HTR-8/SVneo (cell line): ENCODE measurements around the gene OR52E8.

Source experiments
- DNase-seq: peaks from one replicate; pipeline ENCODE4 v3.0.0; 2011; ENCODE audit warnings: low spot score, mixed read lengths; ENCODE audit not compliant: insufficient read length
- FAIRE-seq: peaks from 2 replicates; lab custom pipeline; 2011; peaks lifted over from hg19 to GRCh38; lab: Jason Lieb, UNC

OR52E8 gene

DNA sequence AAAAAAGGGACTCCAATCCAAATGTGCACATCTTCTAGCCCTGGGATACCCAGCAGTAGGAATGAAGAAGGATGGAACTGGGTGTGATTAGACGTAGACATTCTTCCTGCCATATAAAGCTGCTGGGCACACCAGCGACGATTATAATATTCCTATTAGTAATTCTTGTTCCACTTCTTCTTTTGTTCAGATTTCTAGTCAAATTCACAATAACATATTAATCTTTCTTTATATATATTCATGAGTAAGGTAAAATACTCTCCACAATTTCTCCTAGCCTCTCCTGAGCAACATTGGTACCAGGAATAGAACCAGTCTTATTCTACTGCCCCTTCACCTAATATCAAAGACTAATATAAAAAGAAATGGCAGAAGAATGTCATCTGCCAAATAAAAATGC, at the start of gene OR52E8:
Gene OR52E8 (minus strand): TSS at position 101 of the 400 bp plus-strand sequence. CDS start 0 bp downstream, at position 101.
- DNase-seq (no peak), FAIRE-seq (no peak)

DNA sequence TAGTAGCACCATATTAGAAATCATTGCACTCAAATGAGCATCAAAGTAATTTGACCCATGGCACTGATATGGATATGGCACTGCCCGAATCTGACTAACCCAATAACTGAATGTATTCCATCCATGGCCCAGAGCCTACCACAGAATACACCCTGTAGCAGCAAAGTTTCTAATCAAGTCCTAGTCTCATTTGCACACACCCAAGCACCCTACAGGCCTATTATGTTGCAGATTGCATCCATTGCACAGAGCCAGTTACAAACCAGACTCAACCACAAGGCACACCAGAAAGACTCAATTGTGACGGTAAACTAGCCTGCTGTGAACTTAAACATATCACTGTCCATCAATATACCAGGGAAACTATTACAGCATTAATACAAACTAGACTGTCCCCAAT, 42.0 kb upstream of the OR52E8 start:
- no peak for DNase-seq
- no peak for FAIRE-seq

DNA sequence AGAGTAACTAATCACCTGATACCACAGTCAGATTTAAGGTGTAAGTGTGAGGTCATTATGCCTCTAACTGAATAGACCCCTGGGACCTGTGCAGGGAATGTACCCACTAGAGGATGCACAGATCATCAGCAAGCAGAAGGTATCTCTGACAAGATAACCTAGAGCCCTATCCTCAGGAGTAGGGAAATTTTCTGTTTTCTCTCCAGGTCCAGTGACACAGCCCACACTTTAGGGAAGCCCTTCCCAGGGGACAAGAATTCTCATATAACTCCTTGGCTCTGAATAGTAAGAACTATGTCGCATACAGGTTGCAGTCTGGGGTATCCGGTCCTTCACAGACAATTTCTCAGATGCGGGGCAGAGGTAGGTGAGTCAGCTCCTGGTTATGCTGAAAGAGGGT, 35.4 kb upstream of the OR52E8 start, which contains the start of gene OR52E5:
Gene OR52E5 (plus strand): TSS at position 301 of the 400 bp plus-strand sequence. CDS start 7,569 bp downstream, outside the sequence.
- no peak for DNase-seq
- no peak for FAIRE-seq

DNA sequence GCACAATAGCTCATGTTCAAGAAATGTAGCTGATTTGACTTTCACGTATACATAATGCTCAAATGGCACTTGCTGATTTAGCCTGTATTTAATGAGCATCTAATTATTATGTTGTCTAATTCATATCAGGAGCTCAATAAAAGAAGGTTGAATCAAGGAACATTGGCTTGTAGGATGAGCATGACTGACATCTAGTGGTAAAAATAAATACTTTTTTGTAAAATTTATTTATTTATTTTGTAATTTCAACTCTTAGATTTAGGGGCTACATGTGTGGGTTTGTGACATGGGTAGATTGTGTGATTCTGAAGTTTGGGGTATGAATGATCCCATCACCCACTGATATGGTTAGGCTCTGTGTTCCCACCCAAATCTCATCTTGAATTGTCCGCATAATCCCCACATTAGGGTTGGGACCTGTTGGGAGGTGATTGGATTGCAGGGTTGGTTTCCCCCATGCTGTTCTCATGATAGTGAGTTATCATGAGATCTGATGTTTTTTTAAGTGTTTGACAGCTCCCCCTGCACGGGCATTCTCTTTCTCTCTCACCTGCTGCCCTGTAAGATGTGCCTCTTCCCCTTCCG, 33.8 kb upstream of the OR52E8 start:
- DNase-seq (no peak), FAIRE-seq (no peak)

DNA sequence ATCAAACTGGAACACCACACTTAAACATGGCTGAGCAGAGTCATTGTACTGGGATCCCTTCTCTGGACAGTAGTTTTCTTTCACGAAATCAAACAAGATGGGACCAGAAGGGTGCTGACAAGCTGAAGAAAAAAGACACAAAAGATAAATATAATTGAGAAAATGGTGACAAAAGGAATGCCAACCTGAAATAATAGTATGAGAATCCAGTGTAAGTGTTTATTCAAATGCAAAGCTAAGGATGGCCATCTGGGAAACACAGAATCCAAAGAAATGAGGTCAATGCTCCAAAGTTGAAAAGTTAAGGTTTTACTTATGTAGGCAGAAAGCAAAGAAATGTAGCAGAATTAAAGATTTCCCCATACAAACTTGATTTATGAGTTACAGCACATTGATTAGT, 30.2 kb upstream of the OR52E8 start:
- FAIRE-seq = no peak
- DNase-seq = no peak

DNA sequence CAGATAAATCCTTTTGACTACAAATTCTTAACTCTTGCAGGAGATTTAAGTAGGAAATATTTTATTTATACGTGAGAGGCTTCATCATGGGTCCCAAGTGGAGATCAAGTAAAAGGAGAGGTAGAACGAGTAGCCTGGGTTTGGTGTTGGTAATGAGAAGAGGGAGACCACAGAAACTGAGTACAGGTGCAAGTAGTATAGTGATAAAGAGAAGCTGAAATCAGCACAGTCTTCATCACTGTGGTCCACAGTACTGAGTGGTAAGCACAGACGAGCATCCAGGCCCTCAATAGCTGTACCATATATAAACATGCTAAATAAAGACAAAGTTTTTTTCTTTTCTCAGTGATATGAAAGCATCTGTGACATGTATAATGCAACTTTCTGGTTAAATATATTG, 29.7 kb upstream of the OR52E8 start:
- DNase-seq (no peak), FAIRE-seq (no peak)

DNA sequence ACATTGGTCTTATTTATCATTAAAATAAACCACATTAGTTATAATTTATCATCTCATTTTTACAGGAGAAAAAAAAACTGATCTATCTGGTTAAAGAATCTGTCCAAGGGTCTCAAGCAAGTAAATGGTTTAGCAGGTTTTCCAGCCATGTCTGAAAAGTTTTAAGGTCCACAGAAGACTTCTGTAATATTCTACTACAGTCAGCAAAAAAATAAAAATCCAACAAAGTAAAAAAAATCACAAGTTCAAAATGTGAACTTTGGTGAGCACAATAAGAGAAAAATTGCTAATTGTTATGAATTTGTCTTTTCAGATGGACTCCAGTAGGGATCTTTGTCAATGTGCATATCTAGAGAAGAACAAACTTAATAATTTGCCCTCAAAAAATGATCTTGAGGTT, 24.3 kb upstream of the OR52E8 start:
- DNase-seq = no peak
- no peak for FAIRE-seq

DNA sequence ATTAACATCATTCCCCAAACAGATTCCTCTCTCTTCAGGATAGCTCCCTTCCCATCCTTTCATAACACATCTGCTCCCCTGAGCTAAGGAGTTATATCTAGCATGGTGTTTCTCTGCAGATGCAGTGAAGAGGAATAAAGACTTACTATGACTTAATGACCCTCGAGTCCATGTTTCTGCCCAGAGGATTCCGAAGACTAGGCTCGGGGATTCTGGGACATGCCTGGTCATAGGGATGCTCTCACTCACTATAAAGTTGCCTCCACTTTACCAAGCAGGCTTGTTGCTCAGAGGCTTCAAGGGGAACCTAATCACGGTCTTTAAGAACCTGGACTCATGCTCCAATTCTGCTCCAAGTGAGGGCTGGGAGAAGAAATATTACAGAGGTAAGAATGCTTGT, 22.8 kb upstream of the OR52E8 start, which contains the start of gene OR52E4:
Gene OR52E4 (plus strand): TSS at position 301 of the 400 bp plus-strand sequence. CDS start 3,664 bp downstream, outside the sequence.
- FAIRE-seq (no peak), DNase-seq (no peak)

DNA sequence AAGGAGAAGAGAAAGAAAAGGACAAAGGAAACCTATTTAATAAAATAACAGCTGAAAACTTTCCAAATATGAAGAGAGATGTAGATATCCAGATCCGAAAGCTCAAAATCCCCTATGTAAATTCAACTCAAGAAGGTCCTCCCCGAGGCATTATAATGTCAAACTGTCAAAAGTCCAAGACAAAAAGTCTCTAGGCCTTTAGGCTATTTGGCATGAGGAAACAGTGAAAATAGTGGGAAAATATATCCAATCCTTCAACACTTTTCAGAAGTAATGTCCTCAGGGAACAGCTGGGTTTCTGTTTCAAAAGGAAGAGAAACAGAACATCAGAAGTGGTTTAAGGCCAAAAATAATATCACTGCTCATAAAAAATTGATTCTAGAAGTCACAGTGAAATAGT, 21.1 kb upstream of the OR52E8 start:
- no peak for FAIRE-seq

DNA sequence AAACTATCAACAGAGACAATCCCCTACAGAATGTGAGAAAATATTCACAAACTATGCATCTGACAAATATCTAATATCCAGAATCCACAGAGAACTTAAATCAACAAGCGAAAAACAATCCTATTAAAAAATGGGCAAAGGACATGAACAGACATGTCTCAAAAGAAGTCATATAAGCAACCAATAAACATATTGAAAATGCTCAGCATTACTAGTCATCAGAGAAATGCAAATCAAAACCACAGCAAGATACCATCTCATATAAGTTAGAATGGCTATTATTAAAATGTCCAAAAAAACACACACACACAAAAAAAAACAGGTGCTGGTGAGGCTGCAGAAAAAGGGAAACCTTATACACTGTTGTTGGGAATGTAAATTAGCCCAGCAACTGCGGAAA, 8.3 kb upstream of the OR52E8 start:
- FAIRE-seq (no peak), DNase-seq (no peak)

More for the DNA sequence above, 21.1 kb upstream of the OR52E8 start:
- no peak for DNase-seq

DNA sequence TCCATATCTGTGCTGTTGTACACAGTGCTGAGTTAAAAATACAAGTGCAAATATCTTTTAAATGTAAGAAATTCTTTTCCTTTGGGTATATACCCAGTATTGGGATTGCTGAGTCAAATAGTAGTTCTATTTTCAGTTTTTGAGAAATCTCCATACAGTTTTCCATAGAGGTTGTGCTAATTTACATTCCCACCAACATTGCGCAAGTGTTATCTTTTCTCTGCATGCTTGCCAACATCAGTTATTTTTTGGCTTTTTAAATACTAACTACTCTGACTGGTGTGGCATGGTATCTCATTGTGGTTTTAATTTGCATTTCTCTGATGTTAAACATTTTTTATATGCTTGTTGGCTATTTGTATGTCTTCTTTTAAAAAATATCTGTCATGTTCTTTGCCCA, 6.5 kb downstream of the OR52E8 start:
- DNase-seq (no peak), FAIRE-seq (no peak)

DNA sequence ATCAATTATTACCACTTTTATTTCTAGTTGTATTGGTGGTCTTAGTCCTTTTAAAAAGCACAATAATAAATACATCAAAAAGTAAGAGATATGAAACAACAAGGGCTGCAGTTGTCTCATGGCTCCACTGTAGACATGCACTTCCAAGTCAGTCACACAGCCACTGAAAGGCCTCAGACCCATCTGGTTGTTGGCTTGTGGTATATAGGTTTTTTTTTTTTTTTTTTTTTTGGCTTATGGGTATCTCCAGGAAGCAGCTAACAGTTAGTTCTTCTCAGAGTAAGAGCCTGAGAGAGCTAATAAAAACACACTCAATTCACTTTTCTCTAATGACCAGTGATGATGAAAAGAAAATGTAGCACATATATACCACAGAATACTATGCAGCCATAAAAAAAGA, 9.8 kb downstream of the OR52E8 start:
- DNase-seq (no peak), FAIRE-seq (no peak)

DNA sequence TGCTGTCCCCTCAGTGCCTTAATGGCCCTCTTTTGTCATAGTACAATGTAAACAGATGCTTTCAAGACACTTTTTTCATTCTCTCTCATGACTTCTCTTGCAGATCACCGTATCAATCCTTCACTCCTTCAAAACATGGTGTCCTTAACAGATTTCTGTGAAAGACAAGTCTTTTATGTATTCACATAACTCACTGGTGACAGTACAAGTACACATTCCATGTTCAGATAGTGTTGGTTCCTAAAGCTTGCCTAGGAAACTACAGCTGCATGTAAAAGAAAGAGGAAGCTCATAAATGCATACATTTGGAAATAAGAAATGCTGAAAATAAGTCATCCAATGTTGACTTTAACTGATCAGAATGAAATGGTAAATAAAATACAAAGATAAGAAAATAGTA, 10.8 kb downstream of the OR52E8 start:
- FAIRE-seq = no peak
- DNase-seq = no peak

DNA sequence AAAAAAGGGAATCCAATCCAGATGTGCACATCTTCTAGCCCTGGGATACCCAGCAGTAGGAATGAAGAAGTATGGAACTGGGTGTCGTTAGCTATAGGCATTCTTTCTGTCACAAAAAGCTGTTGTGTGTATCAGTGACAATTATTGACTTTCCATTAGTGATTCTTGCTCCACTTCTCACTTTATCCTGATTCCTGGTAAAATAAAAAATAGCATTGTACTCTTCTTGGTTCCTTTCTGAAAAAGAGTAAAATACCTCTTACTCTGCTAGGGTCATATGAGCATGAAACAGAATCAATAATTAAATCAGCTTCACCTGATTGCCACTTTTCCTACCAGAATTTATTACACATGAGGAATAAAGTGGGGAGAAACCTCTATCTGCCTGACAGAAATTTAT, 15.7 kb downstream of the OR52E8 start, which contains the start of gene OR52E6:
Gene OR52E6 (minus strand): TSS at position 101 of the 400 bp plus-strand sequence. CDS start 0 bp downstream, at position 101.
- DNase-seq = no peak
- FAIRE-seq = no peak

DNA sequence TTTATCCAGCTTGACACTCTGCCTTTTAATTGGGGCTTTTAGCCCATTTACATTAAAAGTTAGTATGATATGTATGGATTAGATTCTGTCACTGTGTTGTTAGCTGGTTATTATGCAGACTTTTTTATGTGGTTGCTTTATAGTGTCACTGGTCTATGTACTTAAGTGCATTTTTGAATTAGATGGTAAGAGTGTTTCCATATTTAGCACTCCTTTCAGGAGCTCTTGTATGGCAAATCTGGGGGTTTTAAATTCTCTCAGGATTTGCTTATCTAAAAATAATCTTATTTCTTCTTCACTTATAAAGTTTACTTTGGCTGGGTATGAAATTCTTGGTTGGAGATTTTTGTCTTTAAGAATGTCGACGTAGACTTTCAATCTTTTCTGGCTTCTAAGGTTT, 19.8 kb downstream of the OR52E8 start:
- FAIRE-seq = no peak
- DNase-seq = no peak

DNA sequence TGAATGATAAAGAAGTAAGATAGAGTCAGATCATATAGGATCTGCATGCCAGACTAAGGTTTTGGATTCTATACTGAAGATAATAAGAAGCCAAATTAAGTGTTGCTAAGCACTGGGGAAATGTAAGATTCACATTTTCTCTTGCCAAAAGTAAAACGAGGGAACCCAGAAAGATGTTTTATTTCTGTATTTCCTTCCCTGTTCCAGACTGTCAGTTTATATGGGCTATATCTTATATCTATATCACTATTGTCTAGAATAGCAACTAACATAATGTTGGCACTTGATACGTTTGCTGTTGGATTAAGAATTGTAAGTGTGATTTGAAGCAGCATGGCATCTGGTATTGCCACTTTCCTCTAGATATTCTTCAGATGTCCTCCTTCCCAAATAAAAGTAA, 24.0 kb downstream of the OR52E8 start:
- FAIRE-seq (no peak), DNase-seq (no peak)

DNA sequence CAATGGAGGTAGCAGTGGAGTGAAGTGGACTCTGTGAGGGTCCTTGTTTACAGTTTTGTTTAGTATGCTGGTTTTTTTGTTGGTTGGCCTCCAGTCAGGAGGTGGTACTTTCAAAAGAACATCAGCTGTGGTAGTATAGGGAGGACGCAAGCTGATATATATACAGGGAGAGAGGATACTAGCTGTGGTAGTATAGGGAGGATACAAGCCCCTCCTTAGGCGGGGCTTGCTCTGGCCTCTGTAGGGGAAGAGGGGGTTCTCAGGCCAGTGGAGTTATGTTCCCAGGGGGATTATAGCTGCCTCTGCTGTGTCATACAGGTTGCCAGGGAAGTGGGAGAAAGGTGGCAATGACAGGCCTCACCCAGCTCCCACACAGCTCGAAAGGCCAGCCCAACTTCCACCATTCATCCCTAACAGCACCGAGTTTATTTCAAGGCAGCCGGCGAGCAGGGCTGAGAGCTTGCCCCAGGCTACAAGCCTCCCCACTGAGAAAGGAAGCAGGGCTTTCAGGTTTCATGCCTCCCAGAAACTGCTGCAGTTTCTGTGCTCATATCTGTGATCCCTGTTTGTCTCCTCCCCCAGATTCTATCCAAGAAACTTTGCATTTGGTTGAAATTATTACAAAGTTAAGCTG, 26.2 kb downstream of the OR52E8 start:
- DNase-seq (no peak), FAIRE-seq (no peak)

DNA sequence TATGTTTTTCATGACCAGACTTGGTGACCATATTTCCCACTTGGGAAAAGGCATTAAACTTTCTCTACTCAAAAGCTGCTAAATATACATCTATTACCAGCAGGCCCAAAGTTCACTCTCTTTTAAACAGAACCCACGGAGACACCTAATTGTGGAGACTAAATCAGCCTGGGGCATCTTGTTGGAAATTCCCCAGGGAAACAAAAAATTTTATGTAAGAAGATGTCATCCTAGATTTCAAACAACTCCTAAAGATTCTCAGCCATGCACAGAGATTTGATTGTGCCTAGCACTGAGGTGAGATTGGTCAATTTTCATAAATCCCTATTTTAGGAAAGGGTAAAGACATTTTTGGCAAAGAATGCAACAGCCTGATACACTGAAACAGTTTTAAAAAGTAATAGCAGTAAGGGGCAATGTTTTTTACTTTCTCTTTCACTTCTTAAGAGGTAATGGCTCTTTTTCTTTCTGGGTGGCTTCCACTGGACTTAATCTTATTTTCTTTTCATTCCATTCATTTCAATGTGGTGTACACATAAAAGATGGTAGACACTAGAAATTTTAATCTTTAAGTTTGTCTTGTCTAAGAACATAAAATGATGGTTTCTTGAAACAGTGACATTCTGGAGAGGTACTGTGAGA, 39.1 kb downstream of the OR52E8 start:
- DNase-seq (no peak), FAIRE-seq (no peak)

DNA sequence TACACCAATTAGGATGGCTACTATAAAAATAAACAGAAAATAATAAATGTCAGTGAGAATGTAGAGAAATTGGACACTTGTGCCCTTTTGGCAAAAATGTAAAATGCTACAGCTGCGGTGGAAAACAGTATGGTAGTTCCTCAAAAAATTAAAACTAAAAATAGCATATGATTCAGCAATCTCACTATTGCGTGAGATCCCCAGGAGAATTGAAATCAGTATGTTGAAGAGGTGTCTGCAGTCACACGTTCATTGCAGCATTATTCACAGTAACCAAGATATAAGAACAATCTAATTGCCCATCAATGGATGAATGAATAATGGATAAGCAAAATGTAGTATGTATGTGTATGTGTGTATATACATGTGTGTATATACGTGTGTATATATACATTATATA, 42.0 kb downstream of the OR52E8 start:
- no peak for FAIRE-seq

DNA sequence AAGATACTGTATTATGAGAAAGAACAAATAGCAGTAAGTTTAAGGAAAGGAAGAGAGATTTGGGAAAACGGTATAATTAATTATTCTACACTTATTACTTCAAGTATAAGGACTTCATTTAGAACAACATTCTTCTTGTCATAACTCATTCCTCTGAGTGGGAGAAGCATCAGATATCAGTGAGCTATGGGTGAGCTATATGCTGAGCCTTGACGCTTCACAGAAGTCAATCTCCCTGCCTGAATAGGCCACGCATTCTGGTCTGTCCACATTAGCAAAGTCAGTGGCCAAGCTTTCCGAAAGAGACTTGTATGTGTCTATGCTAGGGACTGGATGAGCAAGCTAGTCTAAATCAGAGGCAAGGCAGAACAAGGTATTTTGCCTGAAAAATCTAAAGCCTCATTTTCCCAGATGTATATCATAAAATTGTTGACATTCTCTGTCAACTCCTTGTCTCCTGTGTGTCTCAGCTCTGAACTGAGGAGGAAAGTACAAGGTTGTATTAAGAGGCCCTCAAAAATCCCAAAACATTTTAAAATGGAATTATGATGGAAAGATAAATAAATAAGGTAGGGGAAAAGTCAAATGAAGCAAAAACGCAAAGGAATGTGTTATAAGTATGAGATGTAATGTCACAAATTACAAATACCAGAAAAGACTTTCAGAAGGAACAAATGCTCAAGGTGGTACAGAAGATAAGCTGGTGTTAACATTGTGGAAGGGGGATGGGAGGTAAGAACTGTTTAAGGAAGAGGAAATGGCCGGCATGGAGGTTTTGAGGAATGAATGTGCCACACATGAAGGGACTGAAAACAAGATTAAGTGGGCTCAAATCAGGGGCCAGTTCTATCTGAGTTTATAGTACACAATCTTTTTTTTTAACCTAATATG, 47.3 kb downstream of the OR52E8 start:
- DNase-seq (no peak), FAIRE-seq (no peak)

More for the DNA sequence above, 42.0 kb downstream of the OR52E8 start:
- no peak for DNase-seq
